ENCODE data around the gene LRRC4B. TPM values are rescaled to one million over a fixed set of nuclear protein-coding genes. Genes with fewer than 3 reads are reported as not detected.
"Not testable (repeated sequence)": the region's sequence is repeated elsewhere in the genome, so short reads cannot be mapped to it uniquely, and the experiment has no call there.

The LRRC4B gene
- total RNA-seq = 56.0 TPM

GRCh38 chr19:50567882-50568727 lies at the start of gene LRRC4B:
TSS of gene LRRC4B (minus strand) at chr19:50568435. CDS start at chr19:50548838, 19,597 bp downstream.
- TF ChIP-seq CTCF (IDR thresholded peaks at IDR 0.05) = no peak
- peak within 1 kb of the TSS; percentile 25 to 30 for H3K4me3 ChIP-seq
- H3K27ac ChIP-seq = no peak within 1 kb of the TSS
- intact Hi-C loops (cut with DNase I) = no loop called here
- H3K36me3 ChIP-seq = no peaks in the 10 kb centered on the region
- peaks cover 11% of the 10 kb centered on the region for H3K27me3 ChIP-seq
- H3K4me1 ChIP-seq = no peaks in the 10 kb centered on the region
- no peaks in the 10 kb centered on the region for H3K9me3 ChIP-seq
- DNase-seq (ENCODE audit: low spot score in 2 of 2) = no peak

GRCh38 chr19:50612504-50613404 lies 44.5 kb upstream of the LRRC4B start:
- H3K27ac ChIP-seq; H3K4me1 ChIP-seq; intact Hi-C loops (cut with DNase I); H3K36me3 ChIP-seq; H3K27me3 ChIP-seq; DNase-seq (ENCODE audit: low spot score in 2 of 2); H3K9me3 ChIP-seq; H3K4me3 ChIP-seq: not testable (repeated sequence)

GRCh38 chr19:50607874-50608785 lies 39.9 kb upstream of the LRRC4B start:
- H3K27ac ChIP-seq = no peak overlapping the region
- intact Hi-C loops (cut with DNase I) = no loop called here
- no peaks in the 10 kb centered on the region for H3K27me3 ChIP-seq
- no peaks in the 10 kb centered on the region for H3K9me3 ChIP-seq
- no peak overlapping the region for H3K4me3 ChIP-seq
- H3K4me1 ChIP-seq = no peaks in the 10 kb centered on the region
- peak in 1 of 3 experiments; percentile 18 for TF ChIP-seq CTCF (IDR thresholded peaks at IDR 0.05)
- peak; percentile 10 to 74 for DNase-seq (ENCODE audit: low spot score in 2 of 2)
- no peaks in the 10 kb centered on the region for H3K36me3 ChIP-seq

GRCh38 chr19:50607388-50607787 lies 39.2 kb upstream of the LRRC4B start:
- DNase-seq (ENCODE audit: low spot score in 2 of 2) = no peak
- TF ChIP-seq CTCF (IDR thresholded peaks at IDR 0.05) = no peak
- no peaks in the 10 kb centered on the region for H3K36me3 ChIP-seq
- no peaks in the 10 kb centered on the region for H3K9me3 ChIP-seq
- H3K27me3 ChIP-seq = no peaks in the 10 kb centered on the region
- H3K27ac ChIP-seq = no peak overlapping the region
- intact Hi-C loops (cut with DNase I) = no loop called here
- no peak overlapping the region for H3K4me3 ChIP-seq
- no peaks in the 10 kb centered on the region for H3K4me1 ChIP-seq

- H3K27me3 ChIP-seq = not testable (repeated sequence)
These were observed 38.0 kb upstream of the LRRC4B start for GRCh38 chr19:50606059-50606836.

GRCh38 chr19:50604264-50605073 lies 36.2 kb upstream of the LRRC4B start:
- intact Hi-C loops (cut with DNase I); H3K4me3 ChIP-seq; H3K9me3 ChIP-seq; DNase-seq (ENCODE audit: low spot score in 2 of 2); H3K27ac ChIP-seq; H3K36me3 ChIP-seq; H3K27me3 ChIP-seq; H3K4me1 ChIP-seq: not testable (repeated sequence)

More at GRCh38 chr19:50606059-50606836, 38.0 kb upstream of the LRRC4B start:
- H3K36me3 ChIP-seq; H3K9me3 ChIP-seq; DNase-seq (ENCODE audit: low spot score in 2 of 2); H3K4me3 ChIP-seq; H3K4me1 ChIP-seq; intact Hi-C loops (cut with DNase I); H3K27ac ChIP-seq: not testable (repeated sequence)
